C4-2B (cell line): ENCODE measurements around the gene LMAN1L.

ENCODE experiments used
- CTCF ChIP-seq: fragments of 450-650 bp; conservative IDR thresholded peaks from 2 replicates; pipeline ENCODE4 v1.5.1; 2017; ENCODE audit warnings: mild to moderate bottlenecking
- ZFX ChIP-seq: fragments of 450-650 bp; IDR thresholded peaks from 2 replicates; pipeline ENCODE4 v1.6.1; 2017

DNA sequence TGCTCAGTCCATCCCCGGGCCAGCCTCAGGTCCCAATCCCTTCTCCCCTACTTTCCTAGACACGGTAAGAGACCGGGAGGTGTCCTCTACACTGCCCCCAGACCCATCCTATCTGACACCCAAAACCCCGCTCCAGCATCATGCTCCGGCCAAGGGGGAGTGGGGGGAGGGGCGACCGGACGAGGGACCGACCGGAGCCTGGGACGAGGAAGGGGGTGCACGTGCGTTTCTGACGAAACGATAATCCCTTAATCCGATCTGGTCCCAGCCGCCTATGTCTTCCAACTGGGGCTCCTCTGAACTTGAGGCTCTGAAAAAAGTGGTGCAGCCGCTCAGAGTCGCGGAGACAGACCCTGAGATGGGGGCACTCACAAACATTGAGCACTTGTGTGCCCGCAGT, 14.3 kb downstream of the LMAN1L start:
- TF ChIP-seq CTCF (no peak), ZFX (no peak)
